ENCODE measurements around the gene GFER.
A peak's percentile ranks its signal among the peaks of the same experiment; 100 is the strongest.

GFER gene

DNA sequence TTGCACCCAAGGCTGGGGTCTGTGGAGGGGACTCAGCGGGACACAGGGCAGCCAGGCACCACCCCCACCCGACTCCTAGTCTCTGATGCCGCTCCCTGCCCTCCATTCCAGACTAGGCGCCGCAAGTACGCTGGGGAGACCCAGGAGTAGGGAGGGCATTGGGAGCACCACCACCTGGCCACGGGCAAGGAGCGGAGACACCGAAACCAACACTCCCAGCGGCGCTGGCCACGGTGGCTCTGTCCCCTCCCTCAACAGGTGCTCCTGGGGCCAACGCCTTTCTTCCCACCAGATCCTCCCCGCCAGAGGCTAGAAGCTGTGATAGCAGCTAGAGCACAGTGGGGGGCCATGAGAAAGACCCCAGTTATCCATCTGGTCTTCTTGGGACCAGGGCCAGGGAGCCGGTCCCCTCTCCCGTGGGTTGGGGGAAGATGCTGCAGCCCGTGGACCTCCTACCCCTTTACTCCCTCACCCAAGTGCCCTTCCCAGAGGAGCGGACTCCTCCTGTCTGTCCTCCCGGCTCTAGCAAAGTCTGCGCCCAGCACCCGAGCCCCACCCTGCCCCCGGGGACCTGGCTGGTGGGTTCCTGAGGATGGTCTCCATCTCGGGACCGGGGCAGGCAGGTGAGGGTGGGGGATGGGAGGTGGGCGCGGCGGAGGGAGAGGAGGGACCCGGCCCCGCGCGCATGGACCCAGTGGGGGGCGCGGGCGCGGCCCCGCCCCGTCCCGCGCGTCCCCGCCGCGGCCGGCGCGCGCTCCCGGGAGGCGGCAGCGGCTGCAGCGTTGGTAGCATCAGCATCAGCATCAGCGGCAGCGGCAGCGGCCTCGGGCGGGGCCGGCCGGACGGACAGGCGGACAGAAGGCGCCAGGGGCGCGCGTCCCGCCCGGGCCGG lies 5.5 kb downstream of the GFER start, which contains the start of gene SYNGR3 (continued):
- TF ChIP-seq HOXA7 (CRISPR knock-in tag; IDR thresholded peaks at IDR 0.05; ENCODE audit: borderline replicate concordance) (no peak), ZNF560 (tag by site-specific recombination; IDR thresholded peaks at IDR 0.05; ENCODE audit: borderline replicate concordance) (no peak), ZNF169 (tag by site-specific recombination; IDR thresholded peaks at IDR 0.05) (no peak), ZSCAN23 (tag by site-specific recombination; IDR thresholded peaks at IDR 0.05) (no peak), ZNF596 (tag by site-specific recombination; IDR thresholded peaks at IDR 0.05) (no peak), ZNF292 (tag by site-specific recombination; IDR thresholded peaks at IDR 0.05; ENCODE audit: borderline replicate concordance, low read depth) (no peak), KLF16 (tag by site-specific recombination; IDR thresholded peaks at IDR 0.05) (no peak), ZNF10 (tag by site-specific recombination; IDR thresholded peaks at IDR 0.05) (peak; percentile 68; the same call in 1 of the 2 replicates), ZNF433 (tag by site-specific recombination; IDR thresholded peaks at IDR 0.05; ENCODE audit: low read depth) (no peak), ZNF341 (tag by site-specific recombination; IDR thresholded peaks at IDR 0.05; ENCODE audit: low read depth) (no peak), IKZF3 (tag by site-specific recombination; IDR thresholded peaks at IDR 0.05) (no peak), SCRT2 (tag by site-specific recombination; IDR thresholded peaks at IDR 0.05) (peak; percentile 98), ZFP69B (tag by site-specific recombination; IDR thresholded peaks at IDR 0.05) (no peak), KLF10 (tag by site-specific recombination; IDR thresholded peaks at IDR 0.05) (0 out of 2 replicates have a peak, but pooled peaks have one; percentile 16), GLIS2 (tag by site-specific recombination; IDR thresholded peaks at IDR 0.05) (peak; percentile 48), ZNF16 (tag by site-specific recombination; IDR thresholded peaks at IDR 0.05; ENCODE audit: low read depth) (no peak), ZNF211 (tag by site-specific recombination; IDR thresholded peaks at IDR 0.05; ENCODE audit: low read depth) (no peak), MYNN (tag by site-specific recombination; IDR thresholded peaks at IDR 0.05; ENCODE audit: borderline replicate concordance) (no peak), GLIS1 (tag by site-specific recombination; IDR thresholded peaks at IDR 0.05) (peak; percentile 33; the same call in 1 of the 2 replicates), ZNF350 (tag by site-specific recombination; IDR thresholded peaks at IDR 0.05) (no peak), HOXC10 (CRISPR knock-in tag; IDR thresholded peaks at IDR 0.05) (no peak), ZBTB1 (tag by site-specific recombination; IDR thresholded peaks at IDR 0.05) (no peak), ZNF621 (tag by site-specific recombination; IDR thresholded peaks at IDR 0.05) (no peak), ZXDB (tag by site-specific recombination; IDR thresholded peaks at IDR 0.05) (no peak), KLF8 (tag by site-specific recombination; IDR thresholded peaks at IDR 0.05) (0 out of 2 replicates have a peak, but pooled peaks have one; percentile 26)
- TF ChIP-seq, protein P1, sequence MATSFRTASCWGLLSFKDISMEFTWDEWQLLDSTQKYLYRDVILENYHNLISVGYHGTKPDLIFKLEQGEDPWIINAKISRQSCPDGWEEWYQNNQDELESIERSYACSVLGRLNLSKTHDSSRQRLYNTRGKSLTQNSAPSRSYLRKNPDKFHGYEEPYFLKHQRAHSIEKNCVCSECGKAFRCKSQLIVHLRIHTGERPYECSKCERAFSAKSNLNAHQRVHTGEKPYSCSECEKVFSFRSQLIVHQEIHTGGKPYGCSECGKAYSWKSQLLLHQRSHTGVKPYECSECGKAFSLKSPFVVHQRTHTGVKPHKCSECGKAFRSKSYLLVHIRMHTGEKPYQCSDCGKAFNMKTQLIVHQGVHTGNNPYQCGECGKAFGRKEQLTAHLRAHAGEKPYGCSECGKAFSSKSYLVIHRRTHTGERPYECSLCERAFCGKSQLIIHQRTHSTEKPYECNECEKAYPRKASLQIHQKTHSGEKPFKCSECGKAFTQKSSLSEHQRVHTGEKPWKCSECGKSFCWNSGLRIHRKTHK (tag by site-specific recombination; IDR thresholded peaks at IDR 0.05) = no peak
- TF ChIP-seq, protein P2, sequence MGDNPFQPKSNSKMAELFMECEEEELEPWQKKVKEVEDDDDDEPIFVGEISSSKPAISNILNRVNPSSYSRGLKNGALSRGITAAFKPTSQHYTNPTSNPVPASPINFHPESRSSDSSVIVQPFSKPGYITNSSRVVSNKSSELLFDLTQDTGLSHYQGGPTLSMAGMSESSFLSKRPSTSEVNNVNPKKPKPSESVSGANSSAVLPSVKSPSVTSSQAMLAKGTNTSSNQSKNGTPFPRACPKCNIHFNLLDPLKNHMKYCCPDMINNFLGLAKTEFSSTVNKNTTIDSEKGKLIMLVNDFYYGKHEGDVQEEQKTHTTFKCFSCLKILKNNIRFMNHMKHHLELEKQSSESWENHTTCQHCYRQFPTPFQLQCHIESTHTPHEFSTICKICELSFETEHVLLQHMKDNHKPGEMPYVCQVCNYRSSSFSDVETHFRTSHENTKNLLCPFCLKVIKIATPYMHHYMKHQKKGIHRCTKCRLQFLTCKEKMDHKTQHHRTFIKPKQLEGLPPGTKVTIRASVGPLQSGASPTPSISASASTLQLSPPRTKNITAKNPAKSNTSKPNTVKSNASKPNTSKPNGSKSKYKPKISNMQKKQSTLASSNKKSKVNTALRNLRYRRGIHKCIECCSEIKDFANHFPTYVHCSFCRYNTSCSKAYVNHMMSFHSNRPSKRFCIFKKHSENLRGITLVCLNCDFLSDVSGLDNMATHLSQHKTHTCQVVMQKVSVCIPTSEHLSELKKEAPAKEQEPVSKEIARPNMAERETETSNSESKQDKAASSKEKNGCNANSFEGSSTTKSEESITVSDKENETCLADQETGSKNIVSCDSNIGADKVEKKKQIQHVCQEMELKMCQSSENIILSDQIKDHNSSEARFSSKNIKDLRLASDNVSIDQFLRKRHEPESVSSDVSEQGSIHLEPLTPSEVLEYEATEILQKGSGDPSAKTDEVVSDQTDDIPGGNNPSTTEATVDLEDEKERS (tag by site-specific recombination; IDR thresholded peaks at IDR 0.05) = no peak
- TF ChIP-seq, protein P3, sequence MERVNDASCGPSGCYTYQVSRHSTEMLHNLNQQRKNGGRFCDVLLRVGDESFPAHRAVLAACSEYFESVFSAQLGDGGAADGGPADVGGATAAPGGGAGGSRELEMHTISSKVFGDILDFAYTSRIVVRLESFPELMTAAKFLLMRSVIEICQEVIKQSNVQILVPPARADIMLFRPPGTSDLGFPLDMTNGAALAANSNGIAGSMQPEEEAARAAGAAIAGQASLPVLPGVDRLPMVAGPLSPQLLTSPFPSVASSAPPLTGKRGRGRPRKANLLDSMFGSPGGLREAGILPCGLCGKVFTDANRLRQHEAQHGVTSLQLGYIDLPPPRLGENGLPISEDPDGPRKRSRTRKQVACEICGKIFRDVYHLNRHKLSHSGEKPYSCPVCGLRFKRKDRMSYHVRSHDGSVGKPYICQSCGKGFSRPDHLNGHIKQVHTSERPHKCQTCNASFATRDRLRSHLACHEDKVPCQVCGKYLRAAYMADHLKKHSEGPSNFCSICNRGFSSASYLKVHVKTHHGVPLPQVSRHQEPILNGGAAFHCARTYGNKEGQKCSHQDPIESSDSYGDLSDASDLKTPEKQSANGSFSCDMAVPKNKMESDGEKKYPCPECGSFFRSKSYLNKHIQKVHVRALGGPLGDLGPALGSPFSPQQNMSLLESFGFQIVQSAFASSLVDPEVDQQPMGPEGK (tag by site-specific recombination; IDR thresholded peaks at IDR 0.05) = peak; percentile 61; the same call in 1 of the 2 replicates
- TF ChIP-seq, protein P4, sequence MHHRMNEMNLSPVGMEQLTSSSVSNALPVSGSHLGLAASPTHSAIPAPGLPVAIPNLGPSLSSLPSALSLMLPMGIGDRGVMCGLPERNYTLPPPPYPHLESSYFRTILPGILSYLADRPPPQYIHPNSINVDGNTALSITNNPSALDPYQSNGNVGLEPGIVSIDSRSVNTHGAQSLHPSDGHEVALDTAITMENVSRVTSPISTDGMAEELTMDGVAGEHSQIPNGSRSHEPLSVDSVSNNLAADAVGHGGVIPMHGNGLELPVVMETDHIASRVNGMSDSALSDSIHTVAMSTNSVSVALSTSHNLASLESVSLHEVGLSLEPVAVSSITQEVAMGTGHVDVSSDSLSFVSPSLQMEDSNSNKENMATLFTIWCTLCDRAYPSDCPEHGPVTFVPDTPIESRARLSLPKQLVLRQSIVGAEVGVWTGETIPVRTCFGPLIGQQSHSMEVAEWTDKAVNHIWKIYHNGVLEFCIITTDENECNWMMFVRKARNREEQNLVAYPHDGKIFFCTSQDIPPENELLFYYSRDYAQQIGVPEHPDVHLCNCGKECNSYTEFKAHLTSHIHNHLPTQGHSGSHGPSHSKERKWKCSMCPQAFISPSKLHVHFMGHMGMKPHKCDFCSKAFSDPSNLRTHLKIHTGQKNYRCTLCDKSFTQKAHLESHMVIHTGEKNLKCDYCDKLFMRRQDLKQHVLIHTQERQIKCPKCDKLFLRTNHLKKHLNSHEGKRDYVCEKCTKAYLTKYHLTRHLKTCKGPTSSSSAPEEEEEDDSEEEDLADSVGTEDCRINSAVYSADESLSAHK (tag by site-specific recombination; IDR thresholded peaks at IDR 0.05) = no peak
- TF ChIP-seq, protein P5, sequence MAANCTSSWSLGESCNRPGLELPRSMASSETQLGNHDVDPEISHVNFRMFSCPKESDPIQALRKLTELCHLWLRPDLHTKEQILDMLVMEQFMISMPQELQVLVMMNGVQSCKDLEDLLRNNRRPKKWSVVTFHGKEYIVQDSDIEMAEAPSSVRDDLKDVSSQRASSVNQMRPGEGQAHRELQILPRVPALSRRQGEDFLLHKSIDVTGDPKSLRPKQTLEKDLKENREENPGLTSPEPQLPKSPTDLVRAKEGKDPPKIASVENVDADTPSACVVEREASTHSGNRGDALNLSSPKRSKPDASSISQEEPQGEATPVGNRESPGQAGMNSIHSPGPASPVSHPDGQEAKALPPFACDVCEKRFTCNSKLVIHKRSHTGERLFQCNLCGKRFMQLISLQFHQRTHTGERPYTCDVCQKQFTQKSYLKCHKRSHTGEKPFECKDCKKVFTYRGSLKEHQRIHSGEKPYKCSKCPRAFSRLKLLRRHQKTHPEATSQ (tag by site-specific recombination; IDR thresholded peaks at IDR 0.05) = no peak
